HTERT RPE-1 (cell line): Measurements from ENCODE around the gene KCNC2.

Source experiments
- in situ Hi-C: fragments of 300-500 bp; cut with MboI; formaldehyde crosslinking; loops from 4 replicates; pipeline ENCODE4 v1.14.3; 2020; ENCODE audit warnings: low sequenced_read_pairs

The KCNC2 gene

DNA sequence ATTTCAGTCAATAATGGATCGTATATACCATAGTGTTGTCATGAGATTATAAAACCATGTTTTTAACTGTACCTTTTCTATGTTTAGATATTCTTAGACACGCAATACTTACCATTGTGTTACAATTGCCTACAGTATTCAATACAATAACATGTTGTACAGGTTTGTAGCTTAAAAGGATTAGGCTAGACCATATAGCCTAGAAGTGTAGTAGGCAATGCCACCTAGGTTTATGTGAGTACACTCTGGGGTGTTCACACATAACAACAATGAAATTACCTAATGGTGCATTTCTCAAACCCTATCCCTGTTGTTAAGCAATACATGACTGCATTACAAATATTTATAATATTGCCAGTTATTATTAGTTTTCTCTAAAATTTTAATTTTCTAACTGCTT, 144.2 kb downstream of the KCNC2 start:
- in situ Hi-C loops, result no loop called here

DNA sequence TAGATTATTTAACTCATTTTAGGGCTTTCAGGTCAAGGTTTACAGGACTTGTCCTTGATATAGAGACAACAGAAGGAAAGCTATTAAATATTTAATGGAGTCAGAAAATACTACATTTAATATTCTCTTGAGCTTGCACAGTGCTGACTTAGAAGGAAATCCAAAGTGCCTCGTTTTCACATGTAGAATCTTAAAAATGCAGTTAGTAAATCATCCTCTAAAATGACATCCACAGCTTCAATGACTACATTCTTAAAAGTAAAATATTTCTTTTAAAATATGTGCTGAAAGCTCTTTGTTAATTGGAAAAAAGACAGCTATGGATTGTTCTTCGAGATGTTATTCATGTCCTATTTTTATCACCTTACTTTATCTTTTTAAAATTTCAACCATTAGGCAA, 146.9 kb downstream of the KCNC2 start:
- in situ Hi-C loops, result no loop called here

DNA sequence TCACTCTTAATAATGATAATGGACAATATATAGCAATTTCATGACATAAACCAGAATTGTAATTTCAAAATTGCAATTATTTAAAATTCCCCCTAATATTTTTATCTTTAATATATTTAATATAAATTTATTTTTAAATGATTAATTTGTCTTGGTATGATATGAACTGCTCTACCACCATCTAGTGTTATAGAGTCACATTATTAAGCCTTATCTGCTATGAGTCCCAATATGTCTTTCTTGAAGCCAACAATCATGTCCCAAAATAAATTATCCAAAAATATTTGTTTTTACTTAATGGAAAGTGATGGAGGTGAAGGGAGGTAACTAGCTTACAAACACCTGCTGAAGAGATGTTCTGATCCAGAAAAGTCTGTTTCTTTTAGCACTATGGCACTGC, 151.4 kb downstream of the KCNC2 start:
- in situ Hi-C loops, result no loop called here

DNA sequence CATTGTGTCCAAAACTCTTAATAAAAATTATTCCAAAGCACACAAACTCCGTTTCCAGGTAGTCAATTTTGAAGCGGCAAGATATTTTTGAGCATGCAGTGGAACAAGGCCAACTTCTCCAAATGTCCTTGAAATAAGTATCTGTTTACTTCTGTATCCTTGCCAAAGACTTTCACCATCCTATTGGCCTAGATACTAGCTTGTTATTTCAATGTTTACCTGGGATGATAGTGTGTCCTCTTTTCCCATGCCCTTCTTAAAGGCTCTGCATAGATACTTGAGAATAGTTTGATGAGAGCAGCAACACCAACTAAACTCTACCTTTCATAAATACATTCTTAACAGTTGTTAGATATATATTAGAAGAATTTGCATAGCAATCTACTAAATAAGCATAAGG, 160.9 kb downstream of the KCNC2 start:
- in situ Hi-C loops, result no loop called here

DNA sequence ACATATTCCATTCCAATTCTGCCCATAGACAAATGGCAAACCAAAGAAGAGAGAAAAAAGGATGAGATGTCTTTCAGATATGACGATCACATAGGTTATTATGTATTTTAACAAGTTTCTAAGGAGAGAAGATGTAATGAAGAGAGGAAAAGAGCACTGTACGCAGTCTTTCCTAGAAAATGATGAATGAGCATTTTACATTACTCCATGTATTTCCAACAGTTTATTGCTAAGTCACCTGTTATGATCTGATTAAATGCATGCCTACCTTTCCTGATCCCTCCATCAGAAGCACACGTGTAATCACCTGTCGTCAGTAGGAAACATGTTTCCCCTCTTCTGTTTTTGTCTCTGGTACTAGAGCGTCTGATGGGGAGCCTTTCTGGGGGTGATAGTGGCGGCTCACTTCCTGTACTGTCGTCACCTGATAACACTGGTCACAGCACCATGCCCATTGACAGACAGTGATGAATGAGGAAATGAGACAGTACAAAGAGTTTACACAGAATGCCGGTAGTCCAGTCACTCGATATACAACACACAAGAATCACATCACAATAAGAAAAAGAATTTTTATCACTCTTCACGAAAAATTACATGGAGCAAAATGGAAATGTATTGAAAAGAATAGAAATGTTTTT, 161.6 kb downstream of the KCNC2 start:
- in situ Hi-C loops, result no loop called here

DNA sequence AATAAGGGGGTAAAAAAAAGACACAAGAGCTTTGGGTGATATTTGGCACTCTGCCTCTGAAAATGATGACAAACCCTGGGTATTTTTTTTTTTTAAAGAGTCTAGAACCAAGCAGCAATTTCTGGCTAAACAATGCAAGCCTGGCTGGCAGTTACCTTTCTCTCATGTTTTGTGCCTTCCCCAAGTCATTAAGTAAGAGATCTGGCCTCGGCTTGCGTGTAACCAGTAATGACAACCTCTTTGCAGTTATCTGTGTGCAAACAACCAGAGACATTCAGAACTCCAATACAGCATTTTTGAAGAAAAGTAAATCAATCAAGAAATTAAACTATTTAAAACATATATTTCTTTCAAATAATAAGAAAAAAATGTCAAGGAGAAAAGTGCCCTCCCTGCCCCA, 167.5 kb downstream of the KCNC2 start:
- in situ Hi-C loops, result no loop called here

DNA sequence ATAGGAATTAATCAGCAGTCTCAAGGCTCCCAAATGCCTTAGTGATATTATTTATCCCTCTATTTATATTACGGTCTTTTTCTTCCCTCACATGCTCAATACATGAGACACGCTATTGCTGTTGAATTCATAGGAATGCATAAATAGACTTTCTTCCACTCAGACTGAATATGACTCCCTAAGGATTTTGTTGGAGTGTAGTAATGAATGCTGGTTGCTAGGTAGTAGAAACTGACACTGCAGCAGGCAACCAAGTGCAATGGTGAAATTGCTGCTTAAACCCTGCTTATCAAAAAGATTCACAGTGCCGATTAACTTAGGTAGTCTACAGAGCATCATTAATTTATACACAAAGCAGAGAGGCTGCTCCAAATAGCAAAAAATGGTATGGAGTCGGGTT, 168.2 kb downstream of the KCNC2 start:
- in situ Hi-C loops, result no loop called here

DNA sequence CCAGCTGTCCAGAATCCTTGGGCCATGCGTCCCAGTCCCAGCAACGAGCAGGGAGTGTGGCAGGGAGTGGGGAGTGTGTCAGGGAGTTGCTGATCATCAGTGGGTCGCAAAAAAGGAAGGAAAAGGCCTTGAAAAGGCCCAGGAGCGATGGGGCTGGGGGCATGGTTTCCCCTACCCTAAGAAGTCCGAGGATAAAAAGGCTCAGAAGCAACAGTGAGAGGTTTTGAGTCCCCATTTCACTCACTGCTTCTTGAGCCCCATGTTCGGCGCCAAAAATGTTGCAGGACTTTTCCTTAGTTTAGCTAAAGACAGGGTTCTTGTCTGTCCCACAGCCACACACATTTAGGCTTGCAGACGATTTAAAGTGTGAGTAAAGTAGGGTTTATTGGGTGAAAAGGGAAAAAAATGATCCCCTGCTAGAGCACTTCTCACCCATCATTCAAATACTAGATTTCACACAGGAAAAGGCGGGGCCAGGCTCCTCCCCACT, 189.5 kb downstream of the KCNC2 start:
- in situ Hi-C loops, result no loop called here

DNA sequence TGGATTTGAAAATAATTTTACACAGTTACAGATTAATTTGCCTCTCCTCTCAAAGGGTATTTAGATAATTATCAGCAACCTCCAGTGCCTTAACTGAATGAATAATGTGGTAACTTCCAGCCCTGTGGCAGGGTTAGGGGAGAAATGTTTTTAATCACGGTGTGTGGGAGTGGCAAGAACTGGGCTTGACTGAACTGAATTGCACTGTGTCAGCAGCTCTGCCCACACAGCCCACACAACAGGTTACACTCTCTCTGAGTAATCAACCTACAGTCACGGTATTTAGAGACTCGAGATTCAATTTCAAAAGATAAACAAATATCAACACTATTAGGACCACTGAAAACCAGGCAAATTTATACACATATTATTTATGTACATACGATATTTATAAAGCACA, 198.5 kb downstream of the KCNC2 start:
- in situ Hi-C loops, result no loop called here

DNA sequence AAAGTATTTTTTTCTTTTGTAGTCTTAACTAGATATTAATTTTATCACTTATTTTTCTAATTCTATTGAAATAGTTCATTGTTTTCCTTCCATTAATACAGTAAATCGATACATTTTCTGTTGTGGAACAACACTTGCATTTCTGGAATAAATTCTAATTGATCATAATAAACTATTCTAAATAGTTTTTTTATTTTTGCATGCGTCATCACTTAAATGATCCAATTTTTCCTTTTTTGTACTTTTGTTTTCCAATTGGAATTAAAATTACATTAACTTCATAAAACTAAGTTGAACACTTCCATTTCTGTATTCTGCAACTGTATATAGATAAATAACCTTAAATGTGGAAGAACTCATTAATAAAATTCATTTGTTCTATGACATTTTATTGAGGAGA, 202.5 kb downstream of the KCNC2 start:
- in situ Hi-C loops, result no loop called here

DNA sequence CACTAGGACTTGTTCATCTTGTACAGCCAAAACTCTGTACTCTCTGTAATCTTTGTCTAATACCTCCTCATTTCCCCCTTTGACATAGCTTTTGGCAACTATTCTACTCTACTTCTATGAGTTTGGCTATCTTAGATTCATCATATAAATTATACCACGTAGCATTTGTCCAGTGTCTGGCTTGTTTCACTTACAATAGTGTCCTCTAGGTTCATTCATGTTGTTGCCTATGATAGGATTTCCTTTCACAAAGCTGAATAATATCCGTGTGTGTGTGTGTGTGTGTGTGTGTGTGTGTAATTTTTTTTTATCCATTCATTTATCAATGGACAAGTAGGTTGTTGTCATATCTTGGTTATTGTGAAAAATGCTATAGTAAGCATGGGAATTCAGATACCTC, 209.5 kb downstream of the KCNC2 start:
- in situ Hi-C loops, result no loop called here

DNA sequence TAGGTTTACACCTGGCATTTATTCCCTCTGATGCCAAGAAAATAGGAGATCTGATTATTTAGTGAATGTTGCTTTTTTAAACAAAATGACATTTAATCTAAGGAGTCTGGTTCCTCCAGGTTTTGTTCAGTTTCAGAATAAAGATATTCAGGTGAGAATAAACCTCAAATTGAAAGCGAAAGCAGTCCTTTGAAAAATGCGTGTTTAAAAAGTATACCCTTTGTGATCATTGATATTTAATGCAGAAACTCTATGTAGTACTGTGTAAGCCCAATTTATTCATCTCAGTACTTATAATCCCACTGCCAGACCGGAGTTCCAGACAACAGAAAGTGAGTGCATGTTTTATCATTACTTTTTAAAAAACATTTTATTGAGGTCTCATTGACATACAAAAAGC, 210.2 kb downstream of the KCNC2 start:
- in situ Hi-C loops, result no loop called here
